Measurements from ENCODE around the gene NPW.

Gene NPW

GRCh38 chr16:2036200-2036966 lies 16.8 kb downstream of the NPW start:
- no peak for DNase-seq (ENCODE audit: low read depth in 2 of 2)

GRCh38 chr16:2037115-2037514 lies 17.5 kb downstream of the NPW start:
- DNase-seq (ENCODE audit: low read depth in 2 of 2) = no peak

GRCh38 chr16:2037647-2038381 lies 18.2 kb downstream of the NPW start:
- no peak for DNase-seq (ENCODE audit: low read depth in 2 of 2)

- DNase-seq (ENCODE audit: low read depth in 2 of 2) = no peak
Observed at GRCh38 chr16:2038382-2039231, 19.0 kb downstream of the NPW start.

- DNase-seq (ENCODE audit: low read depth in 2 of 2) = no peak
Observed at GRCh38 chr16:2039274-2040031, 19.9 kb downstream of the NPW start.

GRCh38 chr16:2040041-2040786 lies 20.6 kb downstream of the NPW start:
- no peak for DNase-seq (ENCODE audit: low read depth in 2 of 2)

- no peak for DNase-seq (ENCODE audit: low read depth in 2 of 2)
Observed at GRCh38 chr16:2040787-2041522, 21.4 kb downstream of the NPW start.

- DNase-seq (ENCODE audit: low read depth in 2 of 2) = no peak
Observed at GRCh38 chr16:2042171-2042985, 22.8 kb downstream of the NPW start.

- DNase-seq (ENCODE audit: low read depth in 2 of 2) = no peak
Observed at GRCh38 chr16:2042986-2043666, 23.5 kb downstream of the NPW start.

- no peak for DNase-seq (ENCODE audit: low read depth in 2 of 2)
Observed at GRCh38 chr16:2043667-2044451, 24.3 kb downstream of the NPW start.

- no peak for DNase-seq (ENCODE audit: low read depth in 2 of 2)
Observed at GRCh38 chr16:2044541-2044940, 25.0 kb downstream of the NPW start.

GRCh38 chr16:2045965-2046892 lies 26.6 kb downstream of the NPW start:
- DNase-seq (ENCODE audit: low read depth in 2 of 2) = no peak

GRCh38 chr16:2046893-2047329 lies 27.3 kb downstream of the NPW start:
- no peak for DNase-seq (ENCODE audit: low read depth in 2 of 2)

GRCh38 chr16:2047330-2048115 lies 27.9 kb downstream of the NPW start, which contains the start of the genes NTHL1 and TSC2:
Gene NTHL1, minus strand, starts transcription at chr16:2047834. Its CDS starts 11 bp downstream, at chr16:2047823.
Gene TSC2, plus strand, starts transcription at chr16:2047985. Its CDS starts 631 bp downstream, at chr16:2048616.
- peak; percentile 82 to 88 for DNase-seq (ENCODE audit: low read depth in 2 of 2)

GRCh38 chr16:2048116-2048543 lies 28.5 kb downstream of the NPW start:
- no peak for DNase-seq (ENCODE audit: low read depth in 2 of 2)

- no peak for DNase-seq (ENCODE audit: low read depth in 2 of 2)
Observed at GRCh38 chr16:2053211-2053610, 33.6 kb downstream of the NPW start.
